IPS-NIHi11 (cell line): Measurements from ENCODE around the gene CTBP1.
A peak's percentile ranks its signal among the peaks of the same experiment; 100 is the strongest.

Experiments
- DNase-seq: peaks from one replicate; pipeline ENCODE4 v3.0.0; 2012; ENCODE audit warnings: mixed read lengths, low spot score

Gene CTBP1

GRCh38 chr4:1249731-1250526 is 999 bp upstream of the CTBP1 start:
- DNase-seq = no peak

DNA sequence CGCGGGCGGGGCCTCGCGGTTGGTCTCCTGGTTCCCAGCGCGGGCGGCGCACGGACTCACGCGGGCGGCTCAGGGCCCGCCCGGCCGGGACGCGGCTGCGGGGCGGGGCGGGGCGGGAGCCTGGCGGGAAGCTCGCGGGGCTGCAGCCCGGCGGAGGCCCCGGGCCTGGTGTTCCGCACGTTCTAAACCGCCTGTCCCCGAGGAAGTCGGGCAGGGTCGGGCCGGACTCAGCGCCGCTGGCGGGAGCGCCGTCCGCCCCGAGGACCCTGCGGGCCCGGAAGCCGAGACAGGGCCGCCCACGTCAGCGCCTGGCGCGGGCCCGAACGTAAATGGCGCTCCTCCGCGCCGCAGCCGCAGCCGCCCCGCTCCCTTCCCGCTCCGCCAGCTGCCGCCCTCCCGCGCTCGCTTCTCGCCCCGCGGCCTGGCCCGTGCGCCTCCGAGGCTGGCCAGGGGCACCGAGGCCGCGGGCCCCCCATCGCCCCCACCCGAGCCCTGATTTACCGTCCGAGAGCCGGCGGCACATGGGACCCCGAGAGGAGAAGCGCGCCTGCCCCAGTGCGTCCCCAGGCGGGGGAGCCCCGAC is 309 bp upstream of the CTBP1 start:
- peak; percentile 79 for DNase-seq

DNA sequence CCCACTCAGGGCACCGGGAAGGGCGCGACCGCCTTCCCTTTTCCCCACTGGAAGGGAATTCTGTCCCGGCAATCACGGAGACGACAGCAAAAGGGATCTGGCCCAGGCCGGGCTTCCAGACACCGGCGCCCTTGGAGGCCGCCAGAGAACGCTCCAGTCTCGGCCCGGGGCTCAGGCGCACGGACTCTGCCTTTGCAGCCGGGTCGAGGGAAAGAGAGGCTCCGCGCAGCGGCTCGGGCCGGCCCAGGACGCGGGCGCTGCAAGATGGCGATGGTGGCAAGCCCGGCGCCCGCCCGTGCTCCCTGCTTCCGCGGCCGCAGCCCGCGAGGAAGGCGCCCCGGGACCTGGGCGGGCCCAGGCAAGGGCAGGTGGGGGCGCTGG is 1.1 kb downstream of the CTBP1 start:
- DNase-seq = no peak

GRCh38 chr4:1246901-1247863 is 1.7 kb downstream of the CTBP1 start:
- DNase-seq = peak; percentile 35

- DNase-seq = peak; percentile 10
These were observed 2.6 kb downstream of the CTBP1 start for GRCh38 chr4:1246111-1246881.

- DNase-seq = no peak
These were observed 3.4 kb downstream of the CTBP1 start for GRCh38 chr4:1245481-1246051.

- no peak for DNase-seq
These were observed 3.9 kb downstream of the CTBP1 start for GRCh38 chr4:1244978-1245471.

- DNase-seq = no peak
These were observed 4.6 kb downstream of the CTBP1 start for GRCh38 chr4:1244081-1244977.

DNA sequence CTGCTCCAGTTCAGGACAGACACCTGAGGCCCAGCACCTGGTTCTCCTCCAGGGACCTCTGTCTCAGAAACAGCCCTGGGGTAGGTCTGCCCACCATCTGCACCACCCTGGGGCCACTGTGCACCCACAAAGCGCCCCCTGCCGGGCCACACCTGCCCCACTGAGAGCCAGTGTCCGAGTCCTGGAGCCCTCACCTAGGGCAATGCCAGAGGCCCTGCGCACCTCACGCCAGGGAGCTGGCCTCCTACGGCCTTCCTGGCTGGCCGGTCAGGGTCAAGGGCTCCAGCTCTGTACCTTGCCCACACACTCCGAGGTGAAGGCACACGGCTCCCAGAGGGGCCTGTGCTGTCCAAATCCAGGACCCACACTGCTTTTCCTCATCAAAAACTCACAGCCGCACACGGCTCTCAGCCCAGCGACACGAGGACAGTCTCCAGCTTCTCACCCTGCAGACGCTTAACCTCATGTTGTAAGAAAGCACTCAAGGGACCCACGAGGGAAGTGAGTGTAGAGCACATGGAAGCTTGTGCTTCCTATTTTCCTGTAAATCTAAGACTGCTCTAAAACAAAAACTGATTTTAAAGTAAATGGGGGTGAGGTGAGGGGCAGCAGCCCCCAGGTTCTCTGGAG is 5.4 kb downstream of the CTBP1 start:
- no peak for DNase-seq

GRCh38 chr4:1242506-1243450 is 6.2 kb downstream of the CTBP1 start:
- no peak for DNase-seq

GRCh38 chr4:1241936-1242505 is 6.9 kb downstream of the CTBP1 start:
- DNase-seq = no peak

GRCh38 chr4:1241466-1241935 is 7.4 kb downstream of the CTBP1 start:
- DNase-seq = peak; percentile 26

DNA sequence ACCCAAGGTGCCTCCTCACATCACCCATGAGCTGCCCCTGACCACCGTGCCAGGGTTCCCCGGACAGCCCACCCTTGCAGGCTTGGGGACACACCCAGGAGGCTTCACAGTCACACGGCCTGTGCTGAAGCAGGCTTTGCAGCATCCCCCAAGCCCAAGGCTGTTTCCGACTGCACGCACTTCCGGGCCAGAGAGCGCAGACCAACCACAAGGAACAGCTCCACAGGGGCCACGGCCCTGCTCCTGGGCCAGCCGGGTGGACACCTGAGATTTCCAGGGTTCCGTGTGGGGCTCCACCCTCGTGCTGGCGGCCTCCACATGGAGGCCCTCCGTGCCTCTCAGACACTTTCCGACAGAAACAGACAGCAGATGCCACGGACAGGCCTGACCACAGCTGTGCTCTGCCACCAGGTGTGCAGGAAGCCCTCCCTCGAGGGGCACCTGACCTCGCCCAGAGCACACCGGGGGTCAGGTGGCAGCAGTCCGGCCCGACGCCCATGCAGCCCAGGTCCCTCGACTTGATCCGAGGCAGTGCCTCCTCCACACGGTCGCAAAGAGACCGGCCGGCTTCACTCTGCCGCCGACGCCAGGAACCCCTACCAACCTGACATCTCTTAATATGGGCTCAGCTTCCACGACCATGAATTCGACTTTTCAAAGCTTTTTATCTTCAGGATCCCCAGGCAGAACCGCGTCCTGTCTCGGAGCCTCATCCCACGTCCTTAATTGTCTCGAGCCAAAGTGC is 8.0 kb downstream of the CTBP1 start:
- DNase-seq = peak; percentile 11

DNA sequence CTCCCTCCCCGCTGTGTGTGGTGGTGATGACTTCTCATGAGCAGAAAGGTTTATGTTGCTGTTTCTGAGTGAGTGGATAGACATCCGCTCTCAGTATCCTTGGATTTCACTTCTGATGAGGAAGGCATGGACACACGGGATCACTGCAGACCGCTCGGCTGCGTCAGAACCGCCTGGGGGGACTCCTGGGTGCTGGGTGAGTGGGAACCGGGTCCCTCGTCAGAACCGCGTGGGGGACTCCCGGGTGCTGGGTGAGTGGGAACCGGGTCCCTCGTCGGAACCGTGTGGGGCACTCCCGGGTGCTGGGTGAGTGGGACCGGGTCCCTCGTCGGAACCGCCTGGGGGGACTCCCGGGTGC is 9.0 kb downstream of the CTBP1 start:
- DNase-seq = no peak

DNA sequence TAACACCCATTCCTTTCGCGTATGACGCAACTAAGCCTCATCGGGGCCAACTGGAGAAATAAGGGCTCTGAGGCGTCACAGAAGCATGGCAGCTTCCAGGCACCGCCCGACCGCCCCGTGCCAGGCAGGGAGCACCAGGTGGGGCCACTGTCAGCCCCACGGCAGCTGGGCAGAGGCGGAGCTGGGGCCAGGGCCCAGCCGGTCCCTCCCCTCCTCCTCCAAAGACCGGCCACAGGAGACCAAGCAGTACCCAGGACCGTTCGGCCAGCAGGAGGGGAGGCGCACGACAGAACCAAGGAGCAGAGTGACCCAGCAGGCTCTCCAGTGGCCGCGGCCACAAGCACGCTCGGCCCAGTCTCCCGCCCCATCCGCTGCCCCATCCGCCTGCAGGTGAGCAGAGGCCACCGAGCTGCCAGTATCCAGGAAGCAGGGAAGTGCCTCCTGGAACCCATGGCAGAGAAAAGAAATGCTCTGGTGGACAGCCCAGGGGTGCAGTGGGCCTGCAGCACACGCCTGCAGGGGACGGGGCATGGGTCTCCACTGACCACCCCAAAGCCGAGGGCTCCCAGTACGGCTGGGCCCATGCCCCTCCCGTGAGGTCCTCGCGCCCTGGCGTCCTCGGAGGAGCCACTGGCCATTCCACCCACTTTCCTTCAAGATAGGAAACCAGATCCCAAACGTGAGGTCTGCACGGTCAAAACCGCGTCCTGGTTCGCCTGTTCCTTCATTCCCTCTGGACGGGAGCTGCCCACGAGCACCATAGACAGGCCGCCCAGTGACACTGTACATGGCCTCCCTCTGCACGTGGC is 9.6 kb downstream of the CTBP1 start:
- DNase-seq = peak; percentile 18

- DNase-seq = no peak
These were observed 10.3 kb downstream of the CTBP1 start for GRCh38 chr4:1238676-1239000.
